HG02840 (cell line): Measurements from ENCODE around the gene SLCO3A1.
"Not testable (repeated sequence)": the region's sequence is repeated elsewhere in the genome, so short reads cannot be mapped to it uniquely, and the experiment has no call there.

Source experiments
- ATAC-seq: cut with Tn5 transposase; IDR thresholded peaks from one replicate; pipeline ENCODE4 v1.9.1; 2021; ENCODE audit warnings: mild to moderate bottlenecking, moderate library complexity, moderate number of reproducible peaks; ENCODE audit not compliant: unreplicated experiment, low FRiP score

The SLCO3A1 gene

GRCh38 chr15:92056875-92057274, 203.4 kb downstream of the SLCO3A1 start:
- no peak for ATAC-seq

GRCh38 chr15:92059036-92059970, 205.8 kb downstream of the SLCO3A1 start:
- ATAC-seq, result no peak

GRCh38 chr15:92059971-92060311, 206.4 kb downstream of the SLCO3A1 start:
- not testable (repeated sequence) for ATAC-seq

- ATAC-seq, result no peak
Observed at GRCh38 chr15:92061511-92062195, 208.1 kb downstream of the SLCO3A1 start.

- no peak for ATAC-seq
Observed at GRCh38 chr15:92062505-92062904, 209.0 kb downstream of the SLCO3A1 start.

GRCh38 chr15:92068121-92068520, 214.6 kb downstream of the SLCO3A1 start:
- no peak for ATAC-seq

GRCh38 chr15:92069308-92070250, 216.1 kb downstream of the SLCO3A1 start:
- peak; percentile 45 for ATAC-seq

GRCh38 chr15:92070251-92070650, 216.7 kb downstream of the SLCO3A1 start:
- ATAC-seq, result not testable (repeated sequence)

- no peak for ATAC-seq
Observed at GRCh38 chr15:92071045-92071634, 217.6 kb downstream of the SLCO3A1 start.

GRCh38 chr15:92073044-92073785, 219.7 kb downstream of the SLCO3A1 start:
- no peak for ATAC-seq

- ATAC-seq, result no peak
Observed at GRCh38 chr15:92074101-92074500, 220.6 kb downstream of the SLCO3A1 start.

GRCh38 chr15:92074646-92075045, 221.1 kb downstream of the SLCO3A1 start:
- no peak for ATAC-seq

GRCh38 chr15:92075764-92076163, 222.3 kb downstream of the SLCO3A1 start:
- no peak for ATAC-seq

GRCh38 chr15:92076541-92076940, 223.0 kb downstream of the SLCO3A1 start:
- no peak for ATAC-seq

GRCh38 chr15:92077353-92078085, 224.0 kb downstream of the SLCO3A1 start:
- no peak for ATAC-seq

GRCh38 chr15:92078270-92078669, 224.8 kb downstream of the SLCO3A1 start:
- ATAC-seq, result no peak

GRCh38 chr15:92079047-92079446, 225.5 kb downstream of the SLCO3A1 start:
- no peak for ATAC-seq

- ATAC-seq, result no peak
Observed at GRCh38 chr15:92079647-92080255, 226.2 kb downstream of the SLCO3A1 start.
